ENCODE measurements around the gene SLC6A6. TPM values are rescaled to one million over a fixed set of nuclear protein-coding genes. Genes with fewer than 3 reads are reported as not detected.

Gene SLC6A6
- total RNA-seq, 3 donors from 2014 or later = 4.4 to 11.2 (median 10.5) TPM

DNA sequence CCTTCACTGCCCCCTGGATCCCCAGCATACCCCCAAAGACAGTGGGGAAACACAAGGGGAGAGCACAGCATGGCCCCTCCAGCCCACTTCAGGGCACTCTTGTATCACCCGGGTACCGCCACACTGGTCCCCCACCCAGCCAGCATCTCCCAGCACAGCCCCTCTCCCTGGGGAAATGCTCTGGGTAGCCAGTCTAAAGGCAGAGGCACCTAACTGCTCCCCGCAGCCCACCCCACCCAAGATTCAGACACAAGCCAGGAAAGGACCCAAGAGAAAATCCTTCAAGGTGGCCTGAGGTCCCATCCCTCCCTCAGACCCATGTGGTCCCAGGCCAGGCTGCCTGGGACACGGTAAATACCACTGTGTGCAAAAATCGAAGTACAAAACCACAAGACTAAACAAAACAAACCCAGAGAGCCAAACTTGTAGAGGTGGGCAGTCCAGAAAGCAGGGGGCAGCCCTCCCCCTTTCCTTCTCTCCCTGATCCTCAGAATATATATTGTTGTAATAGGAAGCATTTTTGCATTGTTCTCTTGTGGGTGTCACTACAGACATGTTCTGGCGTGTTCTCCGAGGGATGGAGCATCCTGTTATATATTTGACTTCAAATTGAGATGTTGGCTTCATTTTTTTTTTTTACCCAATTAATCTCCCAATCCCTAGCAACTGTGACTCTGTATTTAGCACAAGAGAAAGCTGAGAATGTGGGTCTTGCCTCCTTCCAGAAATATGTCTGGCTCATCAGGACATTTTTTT, 86.1 kb downstream of the SLC6A6 start:
- intact Hi-C loops (cut with DNase I, micrococcal nuclease) = no loop called here
- Histone ChIP-seq H3K36me3 (ENCODE audit: low read depth) (no peaks in the 10 kb centered on the region), H3K4me3 (no peak overlapping the region), H3K4me1 (ENCODE audit: low read depth) (no peaks in the 10 kb centered on the region), H3K9me3 (no peaks in the 10 kb centered on the region)
- TF ChIP-seq, protein P1, sequence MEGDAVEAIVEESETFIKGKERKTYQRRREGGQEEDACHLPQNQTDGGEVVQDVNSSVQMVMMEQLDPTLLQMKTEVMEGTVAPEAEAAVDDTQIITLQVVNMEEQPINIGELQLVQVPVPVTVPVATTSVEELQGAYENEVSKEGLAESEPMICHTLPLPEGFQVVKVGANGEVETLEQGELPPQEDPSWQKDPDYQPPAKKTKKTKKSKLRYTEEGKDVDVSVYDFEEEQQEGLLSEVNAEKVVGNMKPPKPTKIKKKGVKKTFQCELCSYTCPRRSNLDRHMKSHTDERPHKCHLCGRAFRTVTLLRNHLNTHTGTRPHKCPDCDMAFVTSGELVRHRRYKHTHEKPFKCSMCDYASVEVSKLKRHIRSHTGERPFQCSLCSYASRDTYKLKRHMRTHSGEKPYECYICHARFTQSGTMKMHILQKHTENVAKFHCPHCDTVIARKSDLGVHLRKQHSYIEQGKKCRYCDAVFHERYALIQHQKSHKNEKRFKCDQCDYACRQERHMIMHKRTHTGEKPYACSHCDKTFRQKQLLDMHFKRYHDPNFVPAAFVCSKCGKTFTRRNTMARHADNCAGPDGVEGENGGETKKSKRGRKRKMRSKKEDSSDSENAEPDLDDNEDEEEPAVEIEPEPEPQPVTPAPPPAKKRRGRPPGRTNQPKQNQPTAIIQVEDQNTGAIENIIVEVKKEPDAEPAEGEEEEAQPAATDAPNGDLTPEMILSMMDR (IDR thresholded peaks at IDR 0.05) = no peak
- DNase-seq (peak in 1 of 3 donors; percentile 14), ATAC-seq (no peak)

DNA sequence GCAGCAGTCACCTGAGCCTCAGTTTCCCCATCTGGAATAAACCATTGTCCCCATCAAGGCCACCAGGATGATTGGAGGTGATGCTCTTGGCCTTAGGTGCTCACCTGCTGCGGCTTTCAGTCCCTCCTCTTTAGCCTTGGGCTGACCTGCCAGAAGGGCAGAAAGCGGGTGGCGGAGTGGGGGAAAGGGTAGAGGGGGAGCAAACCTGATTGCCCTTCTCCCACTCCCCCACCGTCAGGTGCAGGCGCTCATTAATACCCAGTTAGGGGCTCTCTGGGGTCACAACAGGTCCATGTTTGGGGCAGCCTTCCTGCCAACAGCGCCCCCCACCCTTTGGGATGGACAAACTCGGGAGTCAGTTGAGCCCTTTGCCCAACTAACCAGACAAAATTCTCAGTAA, 87.2 kb downstream of the SLC6A6 start:
- no peak overlapping the region for H3K4me3 ChIP-seq
- TF ChIP-seq, protein P1 (IDR thresholded peaks at IDR 0.05) = no peak
- H3K36me3 ChIP-seq (ENCODE audit: low read depth) = no peaks in the 10 kb centered on the region
- H3K9me3 ChIP-seq = no peaks in the 10 kb centered on the region
- DNase-seq (peak in 1 of 3 donors; percentile 11), ATAC-seq (no peak)
- intact Hi-C loops (cut with DNase I, micrococcal nuclease) = no loop called here
- H3K4me1 ChIP-seq (ENCODE audit: low read depth) = no peaks in the 10 kb centered on the region

DNA sequence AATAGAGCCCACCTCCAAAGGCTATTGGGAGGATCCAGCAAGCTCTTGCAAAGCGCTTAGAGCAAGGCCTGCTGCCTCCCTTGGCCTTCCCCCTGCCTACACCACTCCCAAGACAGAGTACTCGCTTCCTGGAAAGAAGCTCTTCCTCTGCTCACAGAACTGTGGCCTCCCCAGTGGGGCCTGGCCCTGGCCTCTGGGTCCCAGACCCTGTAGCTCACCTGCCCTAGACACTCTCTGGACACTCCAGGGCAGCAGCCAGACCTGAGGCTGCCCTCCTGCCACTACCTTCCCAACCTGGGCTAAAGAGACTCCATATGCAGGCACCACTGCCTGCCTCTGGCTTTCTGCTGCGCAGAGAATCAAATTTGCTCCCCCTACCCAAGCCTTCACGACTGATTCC, 87.8 kb downstream of the SLC6A6 start:
- intact Hi-C loops (cut with DNase I, micrococcal nuclease) = no loop called here
- ATAC-seq (no peak), DNase-seq (no peak)
- no peaks in the 10 kb centered on the region for H3K9me3 ChIP-seq
- TF ChIP-seq, protein P1 (IDR thresholded peaks at IDR 0.05) = no peak
- H3K36me3 ChIP-seq (ENCODE audit: low read depth) = no peaks in the 10 kb centered on the region
- no peak overlapping the region for H3K4me3 ChIP-seq
- H3K4me1 ChIP-seq (ENCODE audit: low read depth) = no peaks in the 10 kb centered on the region

DNA sequence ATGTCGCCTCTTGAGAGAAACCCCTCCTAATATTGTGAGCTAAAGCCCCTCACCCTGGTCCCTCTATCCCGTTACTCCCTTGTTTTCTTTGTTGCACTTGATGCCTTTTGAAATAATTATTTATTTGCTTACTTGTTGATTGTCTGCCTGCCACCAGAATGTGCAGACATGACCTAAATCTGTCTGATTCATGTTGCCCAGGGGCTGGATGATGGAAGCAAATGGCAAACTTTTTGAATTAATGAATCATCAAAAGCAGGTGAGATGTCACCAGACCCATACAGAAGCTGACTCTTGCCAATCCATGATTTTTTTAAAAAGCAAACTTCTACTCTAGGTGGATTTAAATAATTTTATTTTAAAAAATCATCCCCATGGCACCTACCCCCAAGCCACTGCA, 88.4 kb downstream of the SLC6A6 start:
- H3K9me3 ChIP-seq = no peaks in the 10 kb centered on the region
- TF ChIP-seq, protein P1 (IDR thresholded peaks at IDR 0.05) = no peak
- DNase-seq (no peak), ATAC-seq (no peak)
- H3K4me1 ChIP-seq (ENCODE audit: low read depth) = no peaks in the 10 kb centered on the region
- no peak overlapping the region for H3K4me3 ChIP-seq
- no peaks in the 10 kb centered on the region for H3K36me3 ChIP-seq (ENCODE audit: low read depth)
- intact Hi-C loops (cut with DNase I, micrococcal nuclease) = no loop called here

DNA sequence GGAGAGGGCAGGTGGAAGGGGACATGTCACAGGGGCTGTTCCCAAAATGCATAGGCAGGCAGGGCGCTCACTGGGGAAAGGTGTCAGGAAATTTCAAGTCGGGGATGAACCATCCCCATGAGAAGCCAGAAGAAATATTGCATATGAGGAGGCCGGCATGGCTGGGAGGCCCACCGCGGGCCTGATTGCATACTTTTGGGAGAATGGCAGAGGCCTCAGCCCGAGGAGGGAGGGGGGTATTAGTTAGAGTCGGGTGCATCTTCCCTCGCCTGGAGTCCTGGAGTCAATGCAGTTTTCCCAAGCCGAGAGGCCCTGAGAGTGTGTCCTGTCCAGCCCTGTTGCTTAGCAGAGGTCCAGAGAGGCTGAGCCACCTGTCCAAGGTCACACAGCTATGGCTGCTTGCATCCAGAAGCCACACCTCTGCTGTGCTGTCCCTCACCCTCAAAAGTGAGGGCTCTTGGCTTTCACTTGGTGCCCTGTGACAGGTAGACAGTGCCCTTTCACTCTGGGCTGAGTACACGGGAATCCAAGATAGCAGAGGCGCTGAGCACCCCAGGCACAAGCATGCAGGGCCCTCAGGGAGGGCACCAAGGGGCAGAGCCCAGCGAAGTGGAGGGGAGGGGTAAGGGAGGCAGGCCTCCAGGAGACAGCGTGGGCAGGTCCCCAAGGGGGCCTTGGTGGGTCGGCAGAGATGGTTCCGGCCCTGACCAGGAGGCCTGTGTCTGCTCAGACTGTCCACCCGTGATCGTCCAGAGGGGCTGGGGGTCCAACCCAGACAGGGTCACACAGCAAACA, 89.2 kb downstream of the SLC6A6 start:
- TF ChIP-seq, protein P1 (IDR thresholded peaks at IDR 0.05) = no peak
- Histone ChIP-seq H3K9me3 (no peaks in the 10 kb centered on the region), H3K4me1 (ENCODE audit: low read depth) (no peaks in the 10 kb centered on the region), H3K36me3 (ENCODE audit: low read depth) (no peaks in the 10 kb centered on the region), H3K4me3 (no peak overlapping the region)
- intact Hi-C loops (cut with DNase I, micrococcal nuclease) = no loop called here
- no peak for ATAC-seq
- DNase-seq = peak in 1 of 3 donors; percentile 8
